SK-N-SH treated with all-trans-retinoic acid at 6 μM for 48 hours (cell line): ENCODE data around the gene MYLK.

Experiments
- ARNTL ChIP-seq: fragments of 450-650 bp; formaldehyde crosslinking; IDR thresholded peaks from 2 replicates; pipeline ENCODE4 v1.5.0; 2020; ENCODE audit warnings: low read depth, mild to moderate bottlenecking, moderate library complexity, borderline replicate concordance
- GLIS3 ChIP-seq: fragments of 250-450 bp; sonication (Bioruptor Pico); IDR thresholded peaks from 2 replicates; pipeline ENCODE4 v1.5.0; 2020; ENCODE audit warnings: mild to moderate bottlenecking, moderate library complexity
- RARB ChIP-seq: fragments of 250-450 bp; sonication (Bioruptor Pico); IDR thresholded peaks from 2 replicates; pipeline ENCODE4 v1.8.0; 2021; ENCODE audit warnings: mild to moderate bottlenecking, moderate library complexity
- SNAI2 ChIP-seq: fragments of 250-450 bp; sonication (Bioruptor Pico); IDR thresholded peaks from 2 replicates; pipeline ENCODE4 v1.5.0; 2020; ENCODE audit warnings: mild to moderate bottlenecking, moderate library complexity
- ZFP30 ChIP-seq: fragments of 450-650 bp; formaldehyde crosslinking; IDR thresholded peaks from 2 replicates; pipeline ENCODE4 v1.5.0; 2022; ENCODE audit warnings: mild to moderate bottlenecking, moderate library complexity

DNA sequence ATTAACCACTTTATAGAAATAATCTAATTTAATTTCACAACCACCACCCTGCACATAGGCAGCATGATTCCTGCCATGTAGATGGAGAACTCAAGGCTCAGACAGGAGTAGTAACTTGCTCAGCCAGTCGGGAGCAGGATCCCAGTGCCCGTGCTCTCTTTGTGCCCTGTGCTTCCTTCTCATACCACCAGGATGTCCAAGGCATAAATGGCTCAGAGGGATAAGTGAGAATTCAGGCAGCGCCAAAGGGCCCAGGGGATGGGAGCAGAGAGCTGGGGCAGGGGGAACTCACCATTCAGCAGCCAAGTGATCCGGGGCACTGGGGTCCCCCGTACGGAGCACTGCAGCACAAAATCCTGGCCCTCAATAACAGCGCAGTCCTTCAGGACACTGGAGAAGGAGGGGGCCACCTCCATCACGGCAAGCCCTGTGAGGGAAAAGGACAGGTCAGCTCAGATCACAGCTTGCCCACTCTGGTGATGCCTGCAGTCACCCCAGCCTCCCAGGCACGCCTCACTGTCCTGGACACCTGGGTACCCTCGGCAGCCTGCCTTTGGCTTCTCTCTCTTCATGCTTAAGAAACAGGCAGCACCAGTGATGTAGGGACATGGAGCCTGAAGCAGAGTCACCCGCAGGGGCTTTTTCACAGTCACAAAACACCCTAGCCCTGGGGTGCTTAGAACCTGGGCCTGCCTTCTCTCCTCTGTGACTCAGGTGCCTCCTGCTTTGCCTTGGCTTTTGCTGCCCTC, 158.3 kb downstream of the MYLK start:
- TF ChIP-seq ARNTL (CRISPR knock-in tag) (no peak), RARB (CRISPR knock-in tag) (no peak), ZFP30 (CRISPR knock-in tag) (no peak), SNAI2 (no peak), GLIS3 (CRISPR knock-in tag) (no peak)
